HepG2 (cell line): Measurements from ENCODE around the gene DENND4A. TPM values are rescaled to one million over a fixed set of nuclear protein-coding genes. Genes with fewer than 3 reads are reported as not detected.

Experiments
- ARNTL ChIP-seq: sonication (generic); formaldehyde crosslinking; IDR thresholded peaks from 2 replicates; pipeline ENCODE4 v1.4.0; 2020; ENCODE audit warnings: mild to moderate bottlenecking, missing genetic modification reagents
- ELF3 ChIP-seq: IDR thresholded peaks from 2 replicates; pipeline ENCODE4 v1.6.1; 2016; ENCODE audit warnings: missing genetic modification reagents, missing compliant biosample characterization
- HDAC6 ChIP-seq: fragments of 200-600 bp; sonication (generic); IDR thresholded peaks from 2 replicates; pipeline ENCODE4 v1.7.0; 2017; ENCODE audit warnings: mild to moderate bottlenecking, antibody characterized with exemption, low read length, low read depth
- HNF4A ChIP-seq: sonication (generic); formaldehyde crosslinking; IDR thresholded peaks from 2 replicates; pipeline ENCODE4 v1.4.0; 2020; ENCODE audit warnings: missing genetic modification reagents
- KDM6A ChIP-seq: IDR thresholded peaks from 2 replicates; pipeline ENCODE4 v1.6.1; 2016; ENCODE audit warnings: low read depth
- LBX2 ChIP-seq: sonication (generic); formaldehyde crosslinking; IDR thresholded peaks from 2 replicates; pipeline ENCODE4 v1.5.0; 2020; ENCODE audit warnings: missing genetic modification reagents, mild to moderate bottlenecking, borderline replicate concordance
- MATR3 ChIP-seq: sonication (generic); formaldehyde crosslinking; IDR thresholded peaks from 2 replicates; pipeline ENCODE4 v1.4.0; 2020; ENCODE audit warnings: missing genetic modification reagents
- MYNN ChIP-seq: sonication (generic); formaldehyde crosslinking; IDR thresholded peaks from 2 replicates; pipeline ENCODE4 v1.4.0; 2020; ENCODE audit warnings: mild to moderate bottlenecking, low read depth, missing genetic modification reagents
- PATZ1 ChIP-seq: sonication (generic); formaldehyde crosslinking; IDR thresholded peaks from 2 replicates; pipeline ENCODE4 v1.4.0; 2020; ENCODE audit warnings: missing genetic modification reagents
- PHF21A ChIP-seq: sonication (generic); formaldehyde crosslinking; IDR thresholded peaks from 2 replicates; pipeline ENCODE4 v1.5.0; 2020; ENCODE audit warnings: mild to moderate bottlenecking, missing genetic modification reagents
- POLR2A ChIP-seq, 2 experiments: IDR thresholded peaks; 2 replicates each; pipeline ENCODE4 v1.6.1; 2011; ENCODE audit warnings: low read depth in 2 of 2, low read length in 2 of 2, mild to moderate bottlenecking in 1 of 2, moderate library complexity in 1 of 2; ENCODE audit not compliant: insufficient read depth in 1 of 2
- RFXAP ChIP-seq: sonication (generic); formaldehyde crosslinking; IDR thresholded peaks from 2 replicates; pipeline ENCODE4 v1.4.0; 2020; ENCODE audit warnings: missing genetic modification reagents, borderline replicate concordance
- RXRB ChIP-seq: IDR thresholded peaks from 2 replicates; pipeline ENCODE4 v1.6.1; 2016; ENCODE audit warnings: borderline replicate concordance, missing genetic modification reagents, missing compliant biosample characterization
- SATB2 ChIP-seq: sonication (generic); formaldehyde crosslinking; IDR thresholded peaks from 2 replicates; pipeline ENCODE4 v1.5.0; 2020; ENCODE audit warnings: missing genetic modification reagents
- SMYD3 ChIP-seq: sonication (generic); formaldehyde crosslinking; IDR thresholded peaks from 2 replicates; pipeline ENCODE4 v1.8.1; 2023; ENCODE audit warnings: mild to moderate bottlenecking, missing genetic modification reagents
- U2AF2 ChIP-seq: fragments of 200-400 bp; formaldehyde crosslinking; IDR thresholded peaks from 2 replicates; pipeline ENCODE4 v1.6.1; 2017; ENCODE audit warnings: low read depth, mild to moderate bottlenecking, low read length
- ZFX ChIP-seq: sonication (generic); formaldehyde crosslinking; IDR thresholded peaks from 2 replicates; pipeline ENCODE4 v1.4.0; 2020; ENCODE audit warnings: mild to moderate bottlenecking, low read depth, missing genetic modification reagents, moderate library complexity
- ZFY ChIP-seq: sonication (generic); formaldehyde crosslinking; IDR thresholded peaks from 2 replicates; pipeline ENCODE4 v1.4.0; 2020; ENCODE audit warnings: missing genetic modification reagents
- ZNF10 ChIP-seq: sonication (generic); formaldehyde crosslinking; IDR thresholded peaks from 2 replicates; pipeline ENCODE4 v1.4.0; 2020; ENCODE audit warnings: mild to moderate bottlenecking, low read depth, missing genetic modification reagents, borderline replicate concordance
- ZNF354B ChIP-seq: sonication (generic); formaldehyde crosslinking; IDR thresholded peaks from 2 replicates; pipeline ENCODE4 v1.8.0; 2022; ENCODE audit warnings: mild to moderate bottlenecking, missing genetic modification reagents
- ZNF430 ChIP-seq: sonication (generic); formaldehyde crosslinking; IDR thresholded peaks from 2 replicates; pipeline ENCODE4 v1.9.0; 2021; ENCODE audit warnings: mild to moderate bottlenecking, missing genetic modification reagents
- ZNF558 ChIP-seq: sonication (generic); formaldehyde crosslinking; IDR thresholded peaks from 2 replicates; pipeline ENCODE4 v1.9.0; 2022; ENCODE audit warnings: mild to moderate bottlenecking, missing genetic modification reagents, borderline replicate concordance
- ZNF572 ChIP-seq: sonication (generic); formaldehyde crosslinking; IDR thresholded peaks from 2 replicates; pipeline ENCODE4 v1.5.1; 2020; ENCODE audit warnings: mild to moderate bottlenecking, missing genetic modification reagents
- ZNF616 ChIP-seq: sonication (generic); formaldehyde crosslinking; IDR thresholded peaks from 2 replicates; pipeline ENCODE4 v1.5.0; 2020; ENCODE audit warnings: low read depth, mild to moderate bottlenecking, missing genetic modification reagents
- ZNF670 ChIP-seq: sonication (generic); formaldehyde crosslinking; IDR thresholded peaks from 2 replicates; pipeline ENCODE4 v1.8.0; 2022; ENCODE audit warnings: mild to moderate bottlenecking, missing genetic modification reagents, borderline replicate concordance
- ZNF770 ChIP-seq: sonication (generic); formaldehyde crosslinking; IDR thresholded peaks from 2 replicates; pipeline ENCODE4 v1.5.0; 2020; ENCODE audit warnings: mild to moderate bottlenecking, missing genetic modification reagents
- ZSCAN31 ChIP-seq: sonication (generic); formaldehyde crosslinking; IDR thresholded peaks from 2 replicates; pipeline ENCODE4 v1.5.0; 2020; ENCODE audit warnings: low read depth, mild to moderate bottlenecking, missing genetic modification reagents
- polyA plus RNA-seq, 8 experiments: library from polyadenylated mRNA; depleted of rRNA in 3 of 8; stranded (reverse) in 7 of 8; unstranded in 1 of 8; fragments of >200 nt; fragmentation: Illumina TruSeq in 4 of 8; extraction: Trizol in 4 of 8; gene quantifications; 2 replicates each; pipeline versions ENCODE4 v1.2.1 to v1.2.3, GENCODE V29; 2011 to 2016; ENCODE audit warnings: low read depth in 4 of 8, missing spikeins in 1 of 8, mixed read lengths in 1 of 8; ENCODE audit not compliant: insufficient read depth in 1 of 8
- total RNA-seq, 5 experiments: library from RNA; depleted of rRNA; stranded (reverse); fragments of >200 nt; fragmentation: Illumina TruSeq; extraction: Trizol; gene quantifications; 2 replicates each; pipeline ENCODE4 v1.2.3, GENCODE V29; 2016; ENCODE audit warnings: low read depth in 1 of 5

DENND4A gene
- total and polyA plus RNA-seq, 2 of the 13 experiments (the other 11 are each of a cell fraction or from before 2014, with no cell fraction given), result 13.2 to 18.6 TPM

GRCh38 chr15:65804252-65804931 lies 12.3 kb upstream of the DENND4A start (continued):
- no peak for TF ChIP-seq HDAC6
- peak; percentile 6; the same call in 1 of the 2 replicates for TF ChIP-seq ZNF770 (CRISPR knock-in tag)
- no peak for TF ChIP-seq U2AF2
- no peak for TF ChIP-seq MATR3 (CRISPR knock-in tag)
- no peak for TF ChIP-seq LBX2 (CRISPR knock-in tag)
- TF ChIP-seq MYNN (CRISPR knock-in tag), result no peak
- TF ChIP-seq ZFX (CRISPR knock-in tag), result no peak
- 0 out of 2 replicates have a peak, but pooled peaks have one; percentile 11 for TF ChIP-seq PATZ1 (CRISPR knock-in tag)
- no peak for TF ChIP-seq ARNTL (CRISPR knock-in tag)
- TF ChIP-seq ZNF572 (CRISPR knock-in tag), result no peak
- no peak for TF ChIP-seq ZNF558 (CRISPR knock-in tag)
- no peak for TF ChIP-seq ZNF10
- no peak for TF ChIP-seq SATB2 (CRISPR knock-in tag)
- TF ChIP-seq ZNF616 (CRISPR knock-in tag), result no peak
- no peak for TF ChIP-seq SMYD3 (CRISPR knock-in tag)
- TF ChIP-seq KDM6A (CRISPR knock-in tag), result peak; percentile 52; the same call in 1 of the 2 replicates
- TF ChIP-seq RFXAP (CRISPR knock-in tag), result no peak
- 0 out of 2 replicates have a peak, but pooled peaks have one; percentile 9 for TF ChIP-seq ELF3 (CRISPR knock-in tag)
- no peak for TF ChIP-seq ZNF430 (CRISPR knock-in tag)
- TF ChIP-seq RXRB (CRISPR knock-in tag), result peak; percentile 52; the same call in 1 of the 2 replicates
- no peak for TF ChIP-seq POLR2A (IDR thresholded peaks at IDR 0.05; ENCODE audit: insufficient read depth in 1 of 2, low read depth in 2 of 2, low read length in 2 of 2)
- TF ChIP-seq ZNF670 (CRISPR knock-in tag), result no peak
- TF ChIP-seq HNF4A (CRISPR knock-in tag), result peak; percentile 36; the same call in 1 of the 2 replicates
- TF ChIP-seq ZNF354B, result no peak
- TF ChIP-seq PHF21A (CRISPR knock-in tag), result peak; percentile 30; the same call in 1 of the 2 replicates
- TF ChIP-seq ZFY, result no peak
- no peak for TF ChIP-seq ZSCAN31
